ENCODE measurements around the gene DUSP9.

The DUSP9 gene

DNA sequence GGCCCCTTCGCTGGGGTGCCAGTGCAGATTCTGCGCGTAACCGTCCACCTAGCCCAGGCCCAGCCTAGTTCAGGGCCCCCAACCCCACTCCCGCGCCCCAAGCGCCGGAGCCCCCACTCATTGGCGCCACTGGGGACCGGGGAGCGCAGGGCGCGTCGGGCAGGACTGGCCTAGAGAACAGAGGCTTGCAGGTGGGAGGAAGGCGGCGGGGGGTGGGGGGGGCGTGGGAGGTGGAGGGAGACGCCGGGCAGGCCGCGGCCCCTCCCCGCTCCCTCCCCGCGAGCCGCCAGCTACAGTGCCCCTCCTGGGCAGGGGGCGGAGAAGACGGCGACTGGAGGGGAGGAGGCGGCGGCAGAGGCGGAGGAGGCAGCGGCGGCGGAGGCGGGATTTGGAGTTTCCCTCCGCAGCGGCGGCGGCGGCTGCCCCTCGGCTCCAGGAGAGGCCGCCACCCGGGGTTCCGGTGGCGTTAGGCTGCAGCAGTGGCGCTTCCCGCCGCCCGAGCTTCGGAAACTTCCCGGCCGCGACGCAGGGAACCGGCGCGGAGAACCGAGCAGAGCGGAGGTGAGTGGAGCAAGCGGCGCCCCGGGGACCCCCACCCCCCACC is 4.8 kb upstream of the DUSP9 start:
- no peak overlapping the region for H3K4me3 ChIP-seq (ENCODE audit: low read depth, low read length)
- TF ChIP-seq, protein P1, sequence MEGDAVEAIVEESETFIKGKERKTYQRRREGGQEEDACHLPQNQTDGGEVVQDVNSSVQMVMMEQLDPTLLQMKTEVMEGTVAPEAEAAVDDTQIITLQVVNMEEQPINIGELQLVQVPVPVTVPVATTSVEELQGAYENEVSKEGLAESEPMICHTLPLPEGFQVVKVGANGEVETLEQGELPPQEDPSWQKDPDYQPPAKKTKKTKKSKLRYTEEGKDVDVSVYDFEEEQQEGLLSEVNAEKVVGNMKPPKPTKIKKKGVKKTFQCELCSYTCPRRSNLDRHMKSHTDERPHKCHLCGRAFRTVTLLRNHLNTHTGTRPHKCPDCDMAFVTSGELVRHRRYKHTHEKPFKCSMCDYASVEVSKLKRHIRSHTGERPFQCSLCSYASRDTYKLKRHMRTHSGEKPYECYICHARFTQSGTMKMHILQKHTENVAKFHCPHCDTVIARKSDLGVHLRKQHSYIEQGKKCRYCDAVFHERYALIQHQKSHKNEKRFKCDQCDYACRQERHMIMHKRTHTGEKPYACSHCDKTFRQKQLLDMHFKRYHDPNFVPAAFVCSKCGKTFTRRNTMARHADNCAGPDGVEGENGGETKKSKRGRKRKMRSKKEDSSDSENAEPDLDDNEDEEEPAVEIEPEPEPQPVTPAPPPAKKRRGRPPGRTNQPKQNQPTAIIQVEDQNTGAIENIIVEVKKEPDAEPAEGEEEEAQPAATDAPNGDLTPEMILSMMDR (IDR thresholded peaks at IDR 0.05; ENCODE audit: low read depth, low read length), result no peak

DNA sequence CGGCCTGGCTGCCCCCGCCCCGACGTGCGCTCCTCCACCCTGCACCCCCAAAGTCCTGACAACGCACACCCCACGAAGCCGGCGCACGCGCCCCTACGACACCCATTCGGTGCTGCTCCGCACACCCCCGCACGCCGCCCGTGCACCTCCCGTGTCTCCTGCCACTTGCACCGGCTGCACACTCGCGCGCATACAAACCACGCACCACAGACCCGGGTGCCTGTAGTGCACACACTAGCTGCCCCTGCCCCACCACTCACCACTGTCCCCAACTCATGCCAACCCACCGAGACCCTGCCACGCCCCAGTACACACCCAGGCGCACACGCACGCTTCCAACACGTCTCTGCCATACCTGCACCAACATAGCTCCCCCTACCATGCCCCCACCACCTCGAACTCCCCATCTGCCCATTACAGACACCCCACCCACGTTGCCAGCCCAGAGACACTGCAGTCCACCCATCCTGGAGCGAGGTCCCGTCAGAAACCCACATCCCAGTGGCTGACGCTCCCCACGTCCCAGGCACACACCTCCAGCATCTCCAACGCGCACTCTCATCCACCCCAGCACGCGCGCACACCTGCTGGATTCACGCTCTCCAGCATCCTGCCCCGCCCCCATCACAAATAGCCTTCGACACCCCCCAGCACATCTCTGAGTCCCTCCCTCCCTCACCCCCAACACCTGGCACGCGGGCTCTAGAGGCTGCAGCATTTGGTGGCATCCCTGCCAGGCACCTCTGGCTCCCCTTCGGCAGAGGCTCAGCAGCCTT is 4.2 kb upstream of the DUSP9 start:
- H3K4me3 ChIP-seq (ENCODE audit: low read depth, low read length), result no peak overlapping the region
- TF ChIP-seq, protein P1 (IDR thresholded peaks at IDR 0.05; ENCODE audit: low read depth, low read length), result no peak

DNA sequence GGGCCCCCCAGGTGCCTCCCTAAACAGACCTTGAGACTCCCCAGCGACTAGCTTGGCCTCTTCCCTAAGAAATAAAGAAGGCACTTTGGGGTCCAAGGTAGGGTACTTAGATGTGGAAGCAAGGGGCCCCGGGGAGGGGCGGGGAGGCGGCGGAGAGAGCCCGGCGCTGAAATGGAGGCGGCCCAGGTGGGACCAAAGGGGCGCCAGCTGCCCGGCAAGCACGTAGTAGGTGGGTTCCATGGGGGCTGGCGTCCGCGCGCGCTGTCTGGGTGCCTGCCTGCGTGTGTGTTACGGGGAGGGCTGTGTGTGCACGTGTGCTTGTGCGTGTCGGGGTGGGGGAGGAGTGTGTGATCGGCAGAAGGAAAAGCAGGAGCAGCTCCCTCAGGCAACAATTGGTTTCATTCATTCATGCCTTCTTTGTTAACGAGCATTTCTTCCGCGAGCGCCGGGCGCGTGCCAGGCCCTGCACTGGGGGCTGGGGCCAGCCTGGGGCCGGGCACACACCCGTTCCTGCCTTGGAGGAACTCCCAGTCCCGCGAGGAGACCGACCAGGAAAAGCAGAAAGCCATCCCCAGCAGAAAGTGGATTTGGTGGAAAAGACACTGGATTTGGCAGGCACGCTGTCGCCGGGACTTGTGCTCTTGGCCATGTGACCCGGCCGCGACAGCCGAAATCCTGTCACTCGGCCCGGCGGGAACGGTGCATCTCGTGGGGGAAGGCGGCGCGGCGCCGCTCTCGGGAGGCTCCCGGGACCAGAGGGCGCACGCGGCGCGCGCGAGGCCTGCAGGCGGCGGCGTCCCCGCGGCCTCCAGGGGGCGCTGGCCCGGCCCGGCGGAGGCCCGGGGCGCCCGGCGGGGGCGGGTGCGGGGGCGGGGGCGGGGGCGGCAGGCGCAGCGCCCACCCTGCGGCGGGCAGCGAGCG is 3.3 kb upstream of the DUSP9 start:
- TF ChIP-seq, protein P1 (IDR thresholded peaks at IDR 0.05; ENCODE audit: low read depth, low read length), result no peak
- no peak overlapping the region; the same call in 1 of the 2 replicates for H3K4me3 ChIP-seq (ENCODE audit: low read depth, low read length)

DNA sequence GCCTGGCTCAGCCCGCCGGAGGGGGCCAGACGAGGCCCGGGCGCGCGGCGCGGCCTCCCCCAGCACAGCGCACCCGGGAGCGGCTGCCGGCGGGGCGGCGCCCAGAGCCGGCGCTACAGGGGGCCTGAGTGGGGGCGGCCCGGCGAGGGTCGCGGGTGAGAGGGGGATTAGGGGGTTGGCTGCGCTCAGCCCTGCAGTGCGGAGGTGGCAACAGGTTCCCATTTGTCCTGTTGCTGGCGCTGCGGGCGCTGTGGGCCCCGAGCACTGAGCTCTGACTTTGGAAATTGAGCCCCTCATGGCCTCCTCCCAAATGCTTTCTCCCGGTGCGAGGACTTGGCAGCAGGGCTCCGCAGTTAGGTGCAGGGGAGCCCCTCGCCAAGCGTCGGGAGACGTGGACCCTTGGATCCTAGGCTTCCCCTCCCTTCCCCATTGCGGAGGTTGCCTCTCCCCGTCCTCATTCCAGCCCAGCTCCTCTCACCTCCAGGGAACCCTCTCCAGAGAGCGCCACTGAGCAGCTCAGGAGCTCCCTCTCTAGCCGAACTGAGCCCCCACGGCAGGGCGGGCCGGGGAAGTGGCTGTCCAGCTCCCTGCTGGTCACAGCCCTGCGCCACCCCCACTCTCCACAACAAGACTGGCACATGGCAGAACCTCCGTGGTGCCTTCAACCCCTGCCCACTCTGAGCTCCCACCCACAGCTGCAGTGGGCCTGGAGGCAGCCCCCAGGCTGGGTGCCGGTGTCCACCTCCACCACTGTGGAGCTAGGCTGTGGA is 2.5 kb upstream of the DUSP9 start:
- TF ChIP-seq, protein P1 (IDR thresholded peaks at IDR 0.05; ENCODE audit: low read depth, low read length), result no peak
- H3K4me3 ChIP-seq (ENCODE audit: low read depth, low read length), result no peak overlapping the region

DNA sequence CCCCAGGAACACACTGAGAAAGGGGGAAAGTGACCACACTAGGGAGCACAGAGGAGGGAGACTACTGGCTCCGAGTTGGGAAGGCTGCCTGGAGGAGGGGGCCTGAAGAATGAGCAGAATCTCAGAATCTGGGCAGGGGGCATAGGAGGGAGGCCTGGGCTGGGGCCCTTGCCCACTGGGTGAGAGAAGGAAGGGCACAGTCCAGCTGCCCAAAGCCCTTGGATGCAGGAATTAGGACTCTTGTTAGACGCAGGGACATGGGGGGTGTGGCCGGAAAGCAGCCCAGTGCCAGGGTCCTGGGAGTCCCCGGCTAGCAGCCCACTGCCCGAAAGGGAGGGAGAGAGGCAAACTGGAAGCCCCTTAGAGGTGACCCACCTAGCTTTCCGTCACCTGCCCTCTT is 1.9 kb upstream of the DUSP9 start:
- no peak overlapping the region for H3K4me3 ChIP-seq (ENCODE audit: low read depth, low read length)
- TF ChIP-seq, protein P1 (IDR thresholded peaks at IDR 0.05; ENCODE audit: low read depth, low read length), result no peak

DNA sequence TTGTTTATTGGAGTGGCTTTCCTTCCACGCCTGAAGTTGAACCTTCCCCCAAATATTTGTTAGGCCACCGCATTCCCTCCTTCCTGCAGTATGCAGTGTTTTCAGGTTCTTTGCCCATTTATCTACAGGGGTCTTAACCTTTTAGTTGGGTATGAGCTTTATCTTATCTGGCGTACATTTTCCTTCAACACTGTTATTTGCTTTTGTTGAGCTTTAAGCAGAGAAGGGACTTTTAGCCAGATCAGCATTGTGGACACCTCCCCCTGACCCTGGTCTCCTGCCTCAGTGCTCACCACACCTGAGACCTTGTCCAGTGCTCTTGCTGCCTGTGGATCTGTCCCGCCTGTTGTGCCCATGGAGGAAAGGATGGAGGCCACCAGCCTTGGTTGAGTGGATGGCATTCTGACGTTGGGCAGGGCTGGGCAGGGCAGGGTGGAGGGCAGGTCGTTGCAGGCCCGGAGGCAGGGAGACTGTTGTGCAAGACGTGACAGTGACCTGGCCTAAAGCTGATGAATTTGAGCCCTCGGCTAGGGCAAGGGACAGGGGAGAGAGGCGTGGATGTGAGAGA is 998 bp upstream of the DUSP9 start:
- H3K4me3 ChIP-seq (ENCODE audit: low read depth, low read length), result no peak overlapping the region
- TF ChIP-seq, protein P1 (IDR thresholded peaks at IDR 0.05; ENCODE audit: low read depth, low read length), result no peak
